Lung (tissue), 12 donors: Measurements from ENCODE around the gene PRPF39. TPM values are rescaled to one million over a fixed set of nuclear protein-coding genes. Genes with fewer than 3 reads are reported as not detected.

ENCODE experiments used
- ATAC-seq: fragments of 200-7000 bp; cut with Tn5 transposase; one replicate; pipeline ENCODE4 v1.9.1; 2020; ENCODE audit warnings: moderate number of reproducible peaks; ENCODE audit not compliant: insufficient read depth, low FRiP score
- DNase-seq, 3 donors: peaks; one replicate each; pipeline ENCODE4 v3.0.0-alpha.2; 2013 to 2017
- H3K27ac ChIP-seq, 2 donors: one replicate each; pipeline ENCODE4 v1.5.1; 2013; ENCODE audit warnings: mild to moderate bottlenecking in 2 of 2, moderate library complexity in 2 of 2, control low read depth in 1 of 2, inconsistent platforms in 1 of 2, low read depth in 1 of 2, low read length in 1 of 2
- H3K27me3 ChIP-seq, 3 donors: one replicate each; pipeline ENCODE4 v1.5.1; 2013; ENCODE audit warnings: low read length in 2 of 3; ENCODE audit not compliant: control insufficient read depth in 3 of 3, insufficient read depth in 3 of 3
- H3K36me3 ChIP-seq, 4 donors: one replicate each; pipeline ENCODE4 v1.5.1; 2013; ENCODE audit warnings: low read length in 4 of 4, mild to moderate bottlenecking in 1 of 4, moderate library complexity in 1 of 4; ENCODE audit not compliant: control insufficient read depth in 4 of 4, insufficient read depth in 4 of 4
- H3K4me1 ChIP-seq, 5 donors: one replicate each; pipeline ENCODE4 v1.5.1; 2013; ENCODE audit warnings: low read length in 5 of 5, mild to moderate bottlenecking in 2 of 5, moderate library complexity in 1 of 5; ENCODE audit not compliant: control insufficient read depth in 5 of 5, insufficient read depth in 5 of 5
- H3K4me3 ChIP-seq: one replicate; pipeline ENCODE4 v1.5.1; 2013; ENCODE audit warnings: mild to moderate bottlenecking, control low read depth, moderate library complexity
- H3K9ac ChIP-seq, 2 donors: one replicate each; pipeline ENCODE4 v1.5.1; 2013; ENCODE audit warnings: low read length in 2 of 2, control low read depth in 1 of 2; ENCODE audit not compliant: insufficient read depth in 1 of 2
- H3K9me3 ChIP-seq, 4 donors: one replicate each; pipeline ENCODE4 v1.5.1; 2013; ENCODE audit warnings: low read length in 3 of 4, mild to moderate bottlenecking in 1 of 4, moderate library complexity in 1 of 4; ENCODE audit not compliant: control insufficient read depth in 4 of 4, insufficient read depth in 3 of 4
- CTCF ChIP-seq: IDR thresholded peaks from 2 replicates; pipeline ENCODE4 v1.5.1; 2012; ENCODE audit warnings: mild to moderate bottlenecking; ENCODE audit errors: control extremely low read depth, extremely low read depth
- WGBS, 2 donors: extraction: QIAGEN DNeasy Blood & Tissue Kit; methylation state at CpG; one replicate each; pipeline ENCODE4 v1.1.7; 2013; 5-methylcytosine and 5-hydroxymethylcytosine counted together
- polyA plus RNA-seq, 2 donors: library from polyadenylated mRNA; stranded (reverse); fragments of 200-250 nt; gene quantifications; one replicate each; pipeline ENCODE4 v1.2.1, GENCODE V29; 2013
- total RNA-seq, 2 donors: library from RNA; depleted of rRNA in 1 of 2; stranded (reverse); fragments of >200 nt in 1 of 2; gene quantifications; one replicate each; pipeline ENCODE4 v1.2.1, GENCODE V29; 2014 to 2021
- donor health status: control.
- donor health status: control.
- donor health status: Bipolar disorder and iron deficiency.
- donor health status: healthy.
- donor health status: DM: yes; HTN: yes; CAD: no.

PRPF39 gene
- total and polyA plus RNA-seq, 4 donors: 10.9 to 79.7 (median 29.7) TPM

- peaks cover 0 to 2% (median 0%) of the 10 kb centered on the region in 4 donors for H3K9me3 ChIP-seq
- no peak overlapping the region for H3K9ac ChIP-seq
- H3K36me3 ChIP-seq: peaks cover 10 to 52% (median 32%) of the 10 kb centered on the region in 4 donors
- no peaks in the 10 kb centered on the region for H3K27me3 ChIP-seq
- no peak overlapping the region for H3K27ac ChIP-seq
- H3K4me1 ChIP-seq: peaks cover 0 to 4% (median 0%) of the 10 kb centered on the region in 5 donors
- WGBS, 2 donors: 76 to 86% methylated on average over 3 of the region's 3 CpGs
- H3K4me3 ChIP-seq: no peak overlapping the region
- no peak for DNase-seq
- TF ChIP-seq CTCF: no peak
- no peak for ATAC-seq
Measured at GRCh38 chr14:45114327-45114726, 30.4 kb downstream of the PRPF39 start.

- TF ChIP-seq CTCF: no peak
- ATAC-seq (no peak), DNase-seq (no peak)
- WGBS, 2 donors: 93 to 95% methylated on average over 6 of the region's 6 CpGs
- Histone ChIP-seq H3K36me3 (peaks cover 10 to 51% (median 21%) of the 10 kb centered on the region in 4 donors), H3K27ac (no peak overlapping the region), H3K4me1 (peaks cover 0 to 1% (median 0%) of the 10 kb centered on the region in 5 donors), H3K9me3 (no peaks in the 10 kb centered on the region), H3K4me3 (no peak overlapping the region), H3K27me3 (no peaks in the 10 kb centered on the region), H3K9ac (no peak overlapping the region)
Measured at GRCh38 chr14:45118594-45118993, 34.7 kb downstream of the PRPF39 start.

DNA sequence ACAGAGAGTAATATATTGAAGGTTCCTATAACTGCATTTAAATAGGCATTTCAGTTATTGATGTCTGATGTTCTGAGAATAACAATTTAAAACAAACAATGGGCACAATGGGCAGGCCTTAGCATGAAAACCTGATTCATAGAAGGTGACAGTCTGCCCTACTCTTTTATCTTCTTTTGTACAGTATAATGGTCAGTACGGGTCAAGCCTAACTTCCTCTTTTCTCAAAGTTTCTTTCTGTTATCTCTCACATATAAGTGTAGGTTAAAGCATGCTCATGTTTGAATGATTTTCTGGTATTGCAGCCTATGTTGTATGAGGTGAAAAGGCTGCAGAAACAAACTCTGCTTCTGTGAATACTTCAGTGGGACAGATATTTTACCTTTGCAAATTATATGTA is 36.2 kb downstream of the PRPF39 start:
- peaks cover 14 to 49% (median 17%) of the 10 kb centered on the region in 4 donors for H3K36me3 ChIP-seq
- no peaks in the 10 kb centered on the region for H3K4me1 ChIP-seq
- no peak overlapping the region for H3K27ac ChIP-seq

More for the DNA sequence above, 36.2 kb downstream of the PRPF39 start:
- no peak overlapping the region for H3K4me3 ChIP-seq
- H3K27me3 ChIP-seq: no peaks in the 10 kb centered on the region
- DNase-seq (no peak), ATAC-seq (no peak)
- 76 to 90% methylated on average over 1 of the region's 1 CpG for WGBS, 2 donors
- TF ChIP-seq CTCF: no peak
- no peaks in the 10 kb centered on the region for H3K9me3 ChIP-seq
- H3K9ac ChIP-seq: no peak overlapping the region
